ENCODE data around the gene ARPP21.

The ARPP21 gene

DNA sequence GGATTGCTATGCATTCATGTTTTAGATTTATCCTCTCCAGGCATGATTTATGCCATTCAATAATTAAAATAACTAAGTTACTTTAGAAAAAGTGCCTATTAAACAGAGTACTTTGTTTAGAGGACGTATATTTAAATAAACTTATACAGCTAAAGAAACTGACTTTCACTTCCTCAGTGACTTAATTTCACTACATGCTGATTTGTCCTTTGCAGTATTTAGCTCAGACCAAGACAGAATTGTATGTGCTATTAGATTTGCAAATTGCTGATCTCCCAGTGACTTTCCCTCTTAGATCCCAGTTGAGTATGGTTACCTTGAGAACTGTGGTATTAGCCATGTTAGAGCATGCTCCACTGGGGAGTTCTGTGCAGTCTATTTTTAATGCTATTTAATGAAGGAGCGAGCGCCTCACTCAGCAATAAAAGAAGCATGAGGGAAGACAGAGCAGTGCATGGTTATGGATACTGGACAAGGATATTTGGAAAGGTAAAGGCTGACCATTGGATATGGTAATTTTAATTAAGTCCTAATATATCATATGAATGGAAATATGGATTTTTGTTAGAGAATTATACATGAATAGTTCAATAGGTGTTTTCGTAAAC, 2.7 kb downstream of the ARPP21 start:
- H3K4me3 ChIP-seq (ENCODE audit: low read depth, low read length): no peak overlapping the region
- TF ChIP-seq, protein P1, sequence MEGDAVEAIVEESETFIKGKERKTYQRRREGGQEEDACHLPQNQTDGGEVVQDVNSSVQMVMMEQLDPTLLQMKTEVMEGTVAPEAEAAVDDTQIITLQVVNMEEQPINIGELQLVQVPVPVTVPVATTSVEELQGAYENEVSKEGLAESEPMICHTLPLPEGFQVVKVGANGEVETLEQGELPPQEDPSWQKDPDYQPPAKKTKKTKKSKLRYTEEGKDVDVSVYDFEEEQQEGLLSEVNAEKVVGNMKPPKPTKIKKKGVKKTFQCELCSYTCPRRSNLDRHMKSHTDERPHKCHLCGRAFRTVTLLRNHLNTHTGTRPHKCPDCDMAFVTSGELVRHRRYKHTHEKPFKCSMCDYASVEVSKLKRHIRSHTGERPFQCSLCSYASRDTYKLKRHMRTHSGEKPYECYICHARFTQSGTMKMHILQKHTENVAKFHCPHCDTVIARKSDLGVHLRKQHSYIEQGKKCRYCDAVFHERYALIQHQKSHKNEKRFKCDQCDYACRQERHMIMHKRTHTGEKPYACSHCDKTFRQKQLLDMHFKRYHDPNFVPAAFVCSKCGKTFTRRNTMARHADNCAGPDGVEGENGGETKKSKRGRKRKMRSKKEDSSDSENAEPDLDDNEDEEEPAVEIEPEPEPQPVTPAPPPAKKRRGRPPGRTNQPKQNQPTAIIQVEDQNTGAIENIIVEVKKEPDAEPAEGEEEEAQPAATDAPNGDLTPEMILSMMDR (IDR thresholded peaks at IDR 0.05; ENCODE audit: low read depth, low read length): no peak
- in situ Hi-C loops (cut with HindIII; ENCODE audit: low sequenced_read_pairs): no loop called here
- DNase-seq (ENCODE audit: low read depth, low spot score): no peak

DNA sequence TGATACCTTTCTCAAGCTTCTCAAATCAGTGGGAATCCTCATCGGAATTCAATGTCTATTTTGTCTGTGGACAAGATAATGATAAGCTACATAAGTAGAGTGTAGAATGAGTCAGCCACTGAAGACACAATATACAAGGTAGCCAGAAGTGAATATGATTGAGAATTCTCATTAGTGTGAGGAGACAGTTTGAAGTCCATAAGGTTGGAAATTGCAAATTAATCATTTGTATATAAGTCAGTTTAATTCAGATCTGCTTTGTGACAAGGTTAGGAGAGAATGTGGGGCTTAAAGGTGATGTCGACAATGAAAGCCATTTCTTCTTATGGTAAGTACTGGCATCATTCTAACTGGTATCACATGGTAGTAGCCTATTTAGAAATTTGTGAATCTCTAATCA, 4.2 kb downstream of the ARPP21 start:
- TF ChIP-seq, protein P1 (IDR thresholded peaks at IDR 0.05; ENCODE audit: low read depth, low read length): no peak
- H3K4me3 ChIP-seq (ENCODE audit: low read depth, low read length): no peak overlapping the region
- in situ Hi-C loops (cut with HindIII; ENCODE audit: low sequenced_read_pairs): no loop called here
- DNase-seq (ENCODE audit: low read depth, low spot score): no peak

DNA sequence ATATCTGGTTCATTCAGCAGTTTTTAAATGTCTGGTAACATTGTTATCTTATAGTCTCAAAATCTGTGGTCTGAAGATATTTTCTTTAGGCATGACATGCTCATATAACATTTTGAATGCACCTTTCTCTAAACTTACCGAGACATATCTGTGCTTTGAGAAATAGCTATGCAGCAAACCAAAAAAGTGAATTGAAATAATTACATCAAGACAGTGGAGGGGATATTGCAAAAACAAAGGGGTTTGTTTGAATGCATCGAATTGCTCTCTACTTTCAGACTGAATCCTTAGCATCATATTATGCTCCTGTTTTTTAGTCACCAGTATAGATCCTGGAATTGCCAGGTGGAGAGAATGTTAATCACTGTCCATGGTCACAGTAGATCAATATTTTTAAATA, 5.1 kb downstream of the ARPP21 start:
- in situ Hi-C loops (cut with HindIII; ENCODE audit: low sequenced_read_pairs): no loop called here
- TF ChIP-seq, protein P1 (IDR thresholded peaks at IDR 0.05; ENCODE audit: low read depth, low read length): no peak
- no peak overlapping the region for H3K4me3 ChIP-seq (ENCODE audit: low read depth, low read length)
- no peak for DNase-seq (ENCODE audit: low read depth, low spot score)

DNA sequence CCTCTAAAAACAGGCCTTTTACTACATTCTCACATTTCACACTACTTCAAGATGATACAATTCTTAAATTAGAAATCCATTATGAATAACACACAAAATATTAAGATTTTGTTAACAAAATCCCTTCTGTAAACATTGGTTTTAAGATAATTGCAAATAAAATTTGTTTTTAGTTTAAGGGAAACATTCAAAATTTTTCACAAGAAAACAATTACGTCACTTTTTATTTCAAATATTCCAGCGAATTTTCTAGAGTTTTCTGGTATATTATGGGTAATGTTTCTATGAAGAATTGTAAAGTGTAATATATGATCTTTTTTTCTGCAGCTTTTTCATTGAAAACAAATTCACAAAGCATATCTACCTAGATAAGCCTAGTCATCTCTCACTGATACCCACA, 5.9 kb downstream of the ARPP21 start:
- TF ChIP-seq, protein P1 (IDR thresholded peaks at IDR 0.05; ENCODE audit: low read depth, low read length): no peak
- no peak for DNase-seq (ENCODE audit: low read depth, low spot score)
- in situ Hi-C loops (cut with HindIII; ENCODE audit: low sequenced_read_pairs): no loop called here
- H3K4me3 ChIP-seq (ENCODE audit: low read depth, low read length): no peak overlapping the region

DNA sequence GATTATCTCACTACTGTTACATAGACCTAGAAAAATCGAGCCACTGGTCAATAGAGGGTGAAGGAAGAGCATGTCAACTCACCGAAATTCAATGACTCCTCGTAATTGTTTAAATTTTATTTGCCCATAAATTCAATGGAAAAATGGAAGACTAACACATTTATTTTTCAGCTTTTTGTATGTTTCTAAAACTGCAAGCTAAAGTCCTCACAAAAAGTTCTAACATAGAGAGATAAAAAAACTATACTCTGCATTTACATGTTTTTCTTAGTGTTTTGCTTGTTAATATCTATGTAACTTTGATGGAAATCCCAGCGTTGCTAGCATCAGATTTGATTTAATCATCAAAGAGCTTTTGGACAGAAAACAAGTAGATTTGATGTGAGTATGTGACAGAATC, 6.8 kb downstream of the ARPP21 start:
- in situ Hi-C loops (cut with HindIII; ENCODE audit: low sequenced_read_pairs): no loop called here
- TF ChIP-seq, protein P1 (IDR thresholded peaks at IDR 0.05; ENCODE audit: low read depth, low read length): no peak
- H3K4me3 ChIP-seq (ENCODE audit: low read depth, low read length): no peak overlapping the region
- no peak for DNase-seq (ENCODE audit: low read depth, low spot score)

DNA sequence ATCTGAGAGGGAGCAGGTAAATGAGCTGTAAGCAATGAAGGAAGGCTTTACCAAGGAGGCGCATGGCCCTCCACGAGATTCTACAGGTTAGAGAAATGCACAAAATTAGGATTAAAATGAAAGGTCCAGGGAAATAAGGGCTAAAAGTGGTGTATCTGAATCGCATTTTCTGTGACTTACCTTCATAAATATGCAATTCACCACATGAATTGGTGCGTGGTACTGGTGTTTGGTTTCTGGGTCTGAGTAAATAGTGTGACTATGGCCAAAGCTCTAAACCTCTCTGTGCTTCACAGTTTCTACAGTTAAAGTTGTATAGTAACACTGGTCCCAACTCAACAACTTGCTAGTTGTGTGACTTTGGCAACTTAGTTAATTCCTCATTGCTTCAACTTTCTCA, 8.1 kb downstream of the ARPP21 start:
- in situ Hi-C loops (cut with HindIII; ENCODE audit: low sequenced_read_pairs): no loop called here
- no peak overlapping the region for H3K4me3 ChIP-seq (ENCODE audit: low read depth, low read length)
- TF ChIP-seq, protein P1 (IDR thresholded peaks at IDR 0.05; ENCODE audit: low read depth, low read length): no peak
- no peak for DNase-seq (ENCODE audit: low read depth, low spot score)

DNA sequence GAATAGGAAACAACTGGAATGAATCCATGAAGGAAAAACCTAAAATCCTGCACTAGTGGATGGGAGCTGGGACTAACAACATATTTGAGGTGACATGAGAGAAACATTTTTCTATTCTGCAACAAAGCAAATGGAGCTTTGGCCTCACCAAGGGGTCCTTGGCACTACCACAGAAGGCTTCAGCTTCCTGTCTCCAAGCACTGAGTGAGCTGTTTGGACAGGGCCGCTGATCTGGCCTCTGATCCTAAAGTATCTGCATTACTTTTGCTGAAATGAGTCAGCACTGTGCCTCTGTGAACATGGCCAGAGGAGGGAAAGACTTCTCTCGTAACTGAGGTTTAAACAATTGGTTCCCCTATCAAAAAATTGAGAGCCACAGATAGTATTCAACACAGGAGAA, 9.0 kb downstream of the ARPP21 start:
- DNase-seq (ENCODE audit: low read depth, low spot score): peak; percentile 71
- in situ Hi-C loops (cut with HindIII; ENCODE audit: low sequenced_read_pairs): no loop called here
- TF ChIP-seq, protein P1 (IDR thresholded peaks at IDR 0.05; ENCODE audit: low read depth, low read length): no peak
- no peak overlapping the region for H3K4me3 ChIP-seq (ENCODE audit: low read depth, low read length)

Data from astrocyte of the spinal cord (primary cell).